Measurements from ENCODE around the gene EWSR1.
A peak's percentile ranks its signal among the peaks of the same experiment; 100 is the strongest.

The EWSR1 gene

GRCh38 chr22:29267462-29267857, 608 bp upstream of the EWSR1 start:
- Histone ChIP-seq H2AFZ (ENCODE audit: low read depth, low read length) (peak overlapping the region; percentile 81), H3K4me3 (ENCODE audit: low read length) (peak overlapping the region; percentile 79), H3K9me3 (ENCODE audit: low read length) (no peaks in the 10 kb centered on the region), H3K36me3 (ENCODE audit: insufficient read depth, low read length) (peaks cover 46% of the 10 kb centered on the region), H3K27me3 (ENCODE audit: insufficient read depth, low read length) (no peaks in the 10 kb centered on the region), H3K4me1 (ENCODE audit: insufficient read depth, low read length) (peaks cover 49% of the 10 kb centered on the region)

- H3K4me1 ChIP-seq (ENCODE audit: insufficient read depth, low read length), result peaks cover 56% of the 10 kb centered on the region
- no peak overlapping the region for H2AFZ ChIP-seq (ENCODE audit: low read depth, low read length)
- H3K4me3 ChIP-seq (ENCODE audit: low read length), result peak overlapping the region; percentile 79
- H3K27me3 ChIP-seq (ENCODE audit: insufficient read depth, low read length), result no peaks in the 10 kb centered on the region
- H3K9me3 ChIP-seq (ENCODE audit: low read length), result no peaks in the 10 kb centered on the region
- peaks cover 55% of the 10 kb centered on the region for H3K36me3 ChIP-seq (ENCODE audit: insufficient read depth, low read length)
Observed at GRCh38 chr22:29268511-29269229, 602 bp downstream of the EWSR1 start.

- Histone ChIP-seq H2AFZ (ENCODE audit: low read depth, low read length) (no peak overlapping the region), H3K4me1 (ENCODE audit: insufficient read depth, low read length) (peaks cover 56% of the 10 kb centered on the region), H3K27me3 (ENCODE audit: insufficient read depth, low read length) (no peaks in the 10 kb centered on the region), H3K36me3 (ENCODE audit: insufficient read depth, low read length) (peaks cover 58% of the 10 kb centered on the region), H3K4me3 (ENCODE audit: low read length) (peak overlapping the region; percentile 79), H3K9me3 (ENCODE audit: low read length) (no peaks in the 10 kb centered on the region)
Observed at GRCh38 chr22:29269230-29269604, 1.1 kb downstream of the EWSR1 start.

DNA sequence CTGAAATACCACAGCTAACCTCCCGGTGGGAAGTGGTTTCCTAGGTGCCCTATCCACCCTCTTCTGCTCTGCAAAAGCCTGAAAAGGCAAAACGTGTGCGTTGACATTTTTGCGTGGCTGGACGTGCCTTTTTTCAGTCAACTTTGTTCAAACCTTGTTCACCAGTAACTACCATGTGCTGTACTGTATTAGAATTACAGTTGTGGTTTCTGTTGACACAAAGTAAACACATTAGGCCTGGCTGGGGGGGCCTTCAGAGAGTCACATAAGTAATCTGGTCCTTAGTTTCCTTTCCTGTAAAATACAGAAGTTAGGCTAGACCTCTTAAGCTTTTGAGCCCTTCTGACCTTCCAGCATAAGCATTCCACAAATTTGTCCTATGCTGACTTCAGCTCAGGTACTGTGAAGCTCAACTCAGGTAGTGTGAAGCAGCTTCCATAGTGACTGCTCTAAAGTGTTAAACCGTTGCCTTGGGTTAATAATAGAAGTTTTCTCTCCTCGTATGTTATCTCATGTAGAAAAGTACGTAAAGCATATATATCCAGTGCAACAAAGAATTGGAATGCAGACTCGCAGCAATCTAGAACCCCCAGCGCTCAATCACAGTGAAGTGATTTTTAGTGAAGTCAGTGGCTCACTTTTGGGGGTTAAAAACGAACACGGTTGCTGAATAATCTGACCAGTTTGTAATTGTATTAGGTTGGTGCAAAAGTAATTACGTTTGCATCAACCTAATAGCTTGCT, 1.8 kb downstream of the EWSR1 start:
- H2AFZ ChIP-seq (ENCODE audit: low read depth, low read length), result no peak overlapping the region
- H3K36me3 ChIP-seq (ENCODE audit: insufficient read depth, low read length), result peaks cover 62% of the 10 kb centered on the region
- H3K4me3 ChIP-seq (ENCODE audit: low read length), result peak overlapping the region; percentile 79
- no peaks in the 10 kb centered on the region for H3K9me3 ChIP-seq (ENCODE audit: low read length)
- no peaks in the 10 kb centered on the region for H3K27me3 ChIP-seq (ENCODE audit: insufficient read depth, low read length)
- peaks cover 56% of the 10 kb centered on the region for H3K4me1 ChIP-seq (ENCODE audit: insufficient read depth, low read length)

- peaks cover 63% of the 10 kb centered on the region for H3K36me3 ChIP-seq (ENCODE audit: insufficient read depth, low read length)
- peaks cover 55% of the 10 kb centered on the region for H3K4me1 ChIP-seq (ENCODE audit: insufficient read depth, low read length)
Observed at GRCh38 chr22:29270475-29271271, 2.6 kb downstream of the EWSR1 start.

DNA sequence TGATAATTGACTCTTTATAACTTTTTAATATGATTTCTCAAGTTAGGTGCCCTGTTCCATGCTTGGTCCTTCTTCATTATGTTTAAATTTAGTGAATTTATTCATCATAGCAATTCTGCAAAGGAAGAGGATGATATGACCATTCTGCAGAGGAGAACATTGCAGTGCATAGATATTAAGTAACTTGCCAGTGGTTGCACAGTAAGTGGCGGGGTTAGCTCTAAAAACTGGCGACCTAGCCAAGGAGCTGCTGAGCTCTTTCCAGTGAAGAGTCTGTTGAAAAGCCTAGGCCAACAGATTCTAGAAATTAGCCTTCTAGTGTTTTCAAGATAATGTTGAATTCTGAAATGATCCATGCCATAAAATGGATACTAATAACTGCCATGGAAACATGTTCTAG, 4.6 kb downstream of the EWSR1 start:
- Histone ChIP-seq H3K27me3 (ENCODE audit: insufficient read depth, low read length) (no peaks in the 10 kb centered on the region), H2AFZ (ENCODE audit: low read depth, low read length) (no peak overlapping the region), H3K4me3 (ENCODE audit: low read length) (no peak overlapping the region), H3K9me3 (ENCODE audit: low read length) (no peaks in the 10 kb centered on the region), H3K36me3 (ENCODE audit: insufficient read depth, low read length) (peaks cover 80% of the 10 kb centered on the region), H3K4me1 (ENCODE audit: insufficient read depth, low read length) (peaks cover 40% of the 10 kb centered on the region)

More at GRCh38 chr22:29270475-29271271, 2.6 kb downstream of the EWSR1 start:
- no peaks in the 10 kb centered on the region for H3K27me3 ChIP-seq (ENCODE audit: insufficient read depth, low read length)
- H3K4me3 ChIP-seq (ENCODE audit: low read length), result peak overlapping the region; percentile 79
- no peak overlapping the region for H2AFZ ChIP-seq (ENCODE audit: low read depth, low read length)
- H3K9me3 ChIP-seq (ENCODE audit: low read length), result no peaks in the 10 kb centered on the region

DNA sequence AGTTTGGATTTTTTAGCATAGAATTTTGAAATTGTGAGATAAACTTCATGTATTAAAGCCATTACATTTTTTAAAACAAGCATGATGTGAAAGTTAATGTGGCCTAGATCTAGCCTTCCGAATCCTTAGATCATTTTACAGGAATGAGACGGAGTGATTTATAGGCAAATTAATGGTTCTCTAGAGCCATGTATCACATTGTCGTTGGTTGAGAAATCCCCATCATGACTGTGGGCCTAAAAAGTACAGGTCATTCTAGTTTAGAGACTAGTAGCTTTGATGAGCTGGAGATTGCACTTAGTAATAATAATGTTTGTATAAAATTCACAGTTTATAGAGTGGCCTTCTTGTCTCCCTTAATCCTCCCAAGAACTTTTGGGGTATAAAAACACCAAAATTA, 7.1 kb downstream of the EWSR1 start:
- Histone ChIP-seq H2AFZ (ENCODE audit: low read depth, low read length) (no peak overlapping the region), H3K36me3 (ENCODE audit: insufficient read depth, low read length) (peaks cover 96% of the 10 kb centered on the region), H3K9me3 (ENCODE audit: low read length) (no peaks in the 10 kb centered on the region), H3K27me3 (ENCODE audit: insufficient read depth, low read length) (no peaks in the 10 kb centered on the region), H3K4me1 (ENCODE audit: insufficient read depth, low read length) (peaks cover 29% of the 10 kb centered on the region), H3K4me3 (ENCODE audit: low read length) (no peak overlapping the region)

DNA sequence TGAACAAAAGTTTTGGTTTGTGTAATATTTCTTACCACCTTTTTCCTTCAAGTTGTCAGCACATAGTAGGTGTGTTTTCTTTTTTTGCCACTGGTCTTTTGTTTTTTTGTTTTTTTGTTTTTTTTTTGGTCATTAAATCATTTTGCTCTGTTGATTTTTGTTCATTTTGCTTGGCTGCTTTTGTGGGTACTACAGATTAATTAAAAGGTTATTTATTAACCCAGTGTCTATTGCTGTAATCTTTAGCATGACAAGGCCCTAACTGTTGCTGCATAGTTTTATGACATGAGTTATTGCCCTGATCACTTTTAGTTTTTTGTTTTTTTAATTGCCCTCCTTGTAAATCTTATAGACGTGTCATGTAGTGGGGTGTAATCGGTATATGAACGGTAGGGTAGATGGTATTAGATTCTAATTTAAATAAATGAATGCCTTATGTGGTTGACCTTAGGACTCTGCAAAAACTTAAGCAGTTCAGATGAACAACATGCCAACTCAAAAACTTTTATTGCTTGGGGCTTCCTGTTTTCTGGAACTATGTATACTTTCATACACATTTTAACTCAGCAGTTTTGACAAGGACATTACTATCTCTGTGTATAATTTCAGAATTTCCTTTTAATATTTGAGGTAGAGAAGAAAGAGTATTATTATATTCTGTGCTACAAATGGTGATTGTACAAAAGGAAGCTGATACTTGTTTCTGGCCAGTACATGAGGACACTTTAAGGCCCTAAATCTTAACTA, 7.9 kb downstream of the EWSR1 start:
- H3K9me3 ChIP-seq (ENCODE audit: low read length), result no peaks in the 10 kb centered on the region
- H3K4me3 ChIP-seq (ENCODE audit: low read length), result no peak overlapping the region
- H2AFZ ChIP-seq (ENCODE audit: low read depth, low read length), result no peak overlapping the region
- no peaks in the 10 kb centered on the region for H3K27me3 ChIP-seq (ENCODE audit: insufficient read depth, low read length)
- peaks cover 21% of the 10 kb centered on the region for H3K4me1 ChIP-seq (ENCODE audit: insufficient read depth, low read length)
- H3K36me3 ChIP-seq (ENCODE audit: insufficient read depth, low read length), result peaks cover 92% of the 10 kb centered on the region

- Histone ChIP-seq H3K4me1 (ENCODE audit: insufficient read depth, low read length) (peaks cover 3% of the 10 kb centered on the region), H3K9me3 (ENCODE audit: low read length) (no peaks in the 10 kb centered on the region), H2AFZ (ENCODE audit: low read depth, low read length) (no peak overlapping the region), H3K27me3 (ENCODE audit: insufficient read depth, low read length) (no peaks in the 10 kb centered on the region), H3K36me3 (ENCODE audit: insufficient read depth, low read length) (peaks cover 91% of the 10 kb centered on the region), H3K4me3 (ENCODE audit: low read length) (no peak overlapping the region)
Observed at GRCh38 chr22:29277927-29278326, 9.9 kb downstream of the EWSR1 start.

DNA sequence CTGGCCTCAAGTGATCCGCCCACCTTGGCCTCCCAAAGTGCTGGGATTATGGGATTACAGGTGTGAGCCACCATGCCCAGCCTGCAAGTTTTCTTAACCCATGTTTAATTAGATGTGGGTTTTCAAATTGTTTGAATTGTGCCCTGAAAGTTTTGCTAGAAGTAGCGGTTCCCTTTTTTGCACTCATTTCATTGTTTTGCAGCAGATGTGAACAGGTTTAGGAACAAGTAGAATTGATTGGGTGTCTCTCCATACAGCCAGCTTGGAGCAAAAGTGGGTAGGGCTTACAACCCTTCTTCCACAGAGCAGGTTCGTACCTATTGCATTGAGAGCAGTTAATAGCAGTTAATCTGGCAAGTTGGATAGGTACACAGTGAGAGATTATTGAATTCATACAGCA, 16.1 kb downstream of the EWSR1 start:
- Histone ChIP-seq H3K9me3 (ENCODE audit: low read length) (no peaks in the 10 kb centered on the region), H3K4me1 (ENCODE audit: insufficient read depth, low read length) (no peaks in the 10 kb centered on the region), H3K36me3 (ENCODE audit: insufficient read depth, low read length) (peaks cover 85% of the 10 kb centered on the region), H3K27me3 (ENCODE audit: insufficient read depth, low read length) (no peaks in the 10 kb centered on the region), H2AFZ (ENCODE audit: low read depth, low read length) (no peak overlapping the region), H3K4me3 (ENCODE audit: low read length) (no peak overlapping the region)

- H3K4me3 ChIP-seq (ENCODE audit: low read length), result no peak overlapping the region
- no peaks in the 10 kb centered on the region for H3K27me3 ChIP-seq (ENCODE audit: insufficient read depth, low read length)
- H3K9me3 ChIP-seq (ENCODE audit: low read length), result no peaks in the 10 kb centered on the region
- H3K4me1 ChIP-seq (ENCODE audit: insufficient read depth, low read length), result peaks cover 3% of the 10 kb centered on the region
- H2AFZ ChIP-seq (ENCODE audit: low read depth, low read length), result no peak overlapping the region
- H3K36me3 ChIP-seq (ENCODE audit: insufficient read depth, low read length), result peaks cover 90% of the 10 kb centered on the region
Observed at GRCh38 chr22:29288837-29289236, 20.8 kb downstream of the EWSR1 start.

DNA sequence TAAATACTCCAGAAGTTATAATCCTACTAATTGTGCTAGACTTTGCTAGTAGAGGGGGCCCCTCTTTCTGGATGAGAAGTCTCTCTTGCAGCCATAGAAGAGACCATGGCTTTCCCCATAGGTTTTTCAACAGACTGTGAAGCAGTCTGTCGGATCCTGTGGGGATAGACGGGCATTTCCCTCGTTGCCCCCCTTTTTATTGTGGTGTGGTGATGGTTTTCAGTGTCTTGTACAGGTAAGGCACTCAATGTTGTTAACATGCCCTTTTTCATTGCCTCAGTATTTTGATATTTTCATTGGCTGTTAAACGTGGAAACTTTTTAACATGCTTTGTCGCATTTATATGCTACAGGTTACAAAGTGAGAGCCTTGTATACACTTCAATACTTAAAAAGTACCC, 22.0 kb downstream of the EWSR1 start:
- Histone ChIP-seq H3K27me3 (ENCODE audit: insufficient read depth, low read length) (no peaks in the 10 kb centered on the region), H3K9me3 (ENCODE audit: low read length) (no peaks in the 10 kb centered on the region), H3K4me1 (ENCODE audit: insufficient read depth, low read length) (peaks cover 3% of the 10 kb centered on the region), H2AFZ (ENCODE audit: low read depth, low read length) (no peak overlapping the region), H3K36me3 (ENCODE audit: insufficient read depth, low read length) (peaks cover 91% of the 10 kb centered on the region), H3K4me3 (ENCODE audit: low read length) (no peak overlapping the region)
